ENCODE measurements around the gene FLNB.

DNA sequence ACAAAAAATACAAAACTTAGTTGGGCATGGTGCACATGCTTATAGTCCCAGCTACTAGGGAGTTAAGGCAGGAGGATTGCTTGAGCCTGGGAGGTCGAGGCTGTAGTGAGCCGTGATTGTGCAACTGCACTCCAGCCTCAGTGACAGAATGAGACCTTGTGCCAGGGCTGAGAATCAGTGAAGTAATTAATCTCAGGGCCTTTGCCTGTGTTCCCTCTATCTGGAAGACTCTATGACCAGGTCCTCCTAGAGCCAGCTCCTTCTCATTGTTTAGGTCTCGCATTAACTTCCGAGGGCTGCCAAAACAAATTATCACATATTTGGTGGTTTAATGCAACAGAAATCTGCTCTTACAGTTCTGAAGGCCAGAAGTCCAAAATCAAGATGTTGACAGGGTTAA is 41.4 kb upstream of the FLNB start:
- TF ChIP-seq RAD21 (IDR thresholded peaks at IDR 0.05; ENCODE audit: low read depth) (no peak), TEAD4 (IDR thresholded peaks at IDR 0.05) (no peak), TAF1 (IDR thresholded peaks at IDR 0.05; ENCODE audit: low read depth) (no peak), EP300 (IDR thresholded peaks at IDR 0.05; ENCODE audit: borderline replicate concordance) (no peak), CEBPB (IDR thresholded peaks at IDR 0.05) (0 out of 2 replicates have a peak, but pooled peaks have one; percentile 6), NFIC (IDR thresholded peaks at IDR 0.05) (no peak), YY1 (IDR thresholded peaks at IDR 0.05; ENCODE audit: low read depth) (no peak)
- TF ChIP-seq, protein P1, sequence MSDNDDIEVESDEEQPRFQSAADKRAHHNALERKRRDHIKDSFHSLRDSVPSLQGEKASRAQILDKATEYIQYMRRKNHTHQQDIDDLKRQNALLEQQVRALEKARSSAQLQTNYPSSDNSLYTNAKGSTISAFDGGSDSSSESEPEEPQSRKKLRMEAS (IDR thresholded peaks at IDR 0.05): no peak

Data from Ishikawa (cell line).